Activated naive CD8-positive, alpha-beta T cell (primary cell): ENCODE data around the gene RAB17.

Experiments used
- H3K27ac Mint-ChIP-seq: one replicate; pipeline ENCODE4 v1.8.0; 2021; ENCODE audit warnings: mixed read lengths
- H3K27me3 Mint-ChIP-seq: one replicate; pipeline ENCODE4 v1.8.0; 2021; ENCODE audit warnings: mixed read lengths
- H3K36me3 Mint-ChIP-seq: one replicate; pipeline ENCODE4 v1.8.0; 2021; ENCODE audit warnings: mixed read lengths
- H3K4me1 Mint-ChIP-seq: one replicate; pipeline ENCODE4 v1.8.0; 2021; ENCODE audit warnings: low read depth, mixed read lengths
- H3K4me3 Mint-ChIP-seq: one replicate; pipeline ENCODE4 v1.8.0; 2021; ENCODE audit warnings: mild to moderate bottlenecking, mixed read lengths
- H3K9me3 Mint-ChIP-seq: one replicate; pipeline ENCODE4 v1.8.0; 2021; ENCODE audit warnings: low read depth, mixed read lengths

The RAB17 gene

GRCh38 chr2:237570776-237571335 is 19.7 kb downstream of the RAB17 start:
- Mint-ChIP-seq H3K36me3 (no peaks in the 10 kb centered on the region), H3K27ac (no peak overlapping the region)

GRCh38 chr2:237569896-237570295 is 20.6 kb downstream of the RAB17 start:
- Mint-ChIP-seq H3K4me3 (no peak overlapping the region), H3K36me3 (no peaks in the 10 kb centered on the region), H3K27me3 (no peaks in the 10 kb centered on the region), H3K27ac (no peak overlapping the region), H3K9me3 (no peaks in the 10 kb centered on the region), H3K4me1 (peaks cover 6% of the 10 kb centered on the region)

More at GRCh38 chr2:237570776-237571335, 19.7 kb downstream of the RAB17 start:
- peaks cover 6% of the 10 kb centered on the region for H3K4me1 Mint-ChIP-seq
- no peak overlapping the region for H3K4me3 Mint-ChIP-seq
- H3K27me3 Mint-ChIP-seq: no peaks in the 10 kb centered on the region
- H3K9me3 Mint-ChIP-seq: no peaks in the 10 kb centered on the region

- H3K36me3 Mint-ChIP-seq: no peaks in the 10 kb centered on the region
- no peaks in the 10 kb centered on the region for H3K27me3 Mint-ChIP-seq
- peaks cover 6% of the 10 kb centered on the region for H3K4me1 Mint-ChIP-seq
- no peaks in the 10 kb centered on the region for H3K9me3 Mint-ChIP-seq
- H3K4me3 Mint-ChIP-seq: no peak overlapping the region
- no peak overlapping the region for H3K27ac Mint-ChIP-seq
These were observed 21.5 kb downstream of the RAB17 start for GRCh38 chr2:237569041-237569440.

DNA sequence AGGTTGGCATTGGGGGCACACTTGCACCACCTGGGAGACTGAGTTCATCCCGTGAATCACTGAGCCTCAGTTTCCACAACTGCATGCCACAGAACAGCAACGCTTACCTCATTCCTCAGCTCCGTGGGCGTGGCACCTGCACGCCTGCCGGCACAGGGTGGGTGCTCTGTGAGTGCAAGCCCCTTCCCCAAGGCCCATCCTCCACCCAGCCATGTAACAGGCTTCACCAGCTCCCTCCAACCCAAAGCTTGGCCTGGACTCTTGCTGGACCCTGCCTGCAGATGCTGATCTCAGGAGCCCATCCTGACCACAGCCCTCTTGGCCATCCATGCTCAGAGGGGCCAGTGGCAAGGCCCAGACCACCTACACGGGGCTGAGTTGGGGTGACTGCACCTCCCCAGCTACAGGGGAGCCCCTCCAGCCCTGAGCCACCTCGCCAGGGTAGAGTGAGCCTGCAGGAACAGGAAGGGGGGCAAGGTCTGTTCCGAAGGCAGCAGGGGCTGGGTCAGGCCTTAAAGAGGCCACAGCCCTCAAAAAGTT is 22.3 kb downstream of the RAB17 start:
- H3K27ac Mint-ChIP-seq: no peak overlapping the region
- H3K27me3 Mint-ChIP-seq: no peaks in the 10 kb centered on the region
- H3K9me3 Mint-ChIP-seq: no peaks in the 10 kb centered on the region
- no peak overlapping the region for H3K4me3 Mint-ChIP-seq
- peaks cover 6% of the 10 kb centered on the region for H3K4me1 Mint-ChIP-seq
- H3K36me3 Mint-ChIP-seq: no peaks in the 10 kb centered on the region

DNA sequence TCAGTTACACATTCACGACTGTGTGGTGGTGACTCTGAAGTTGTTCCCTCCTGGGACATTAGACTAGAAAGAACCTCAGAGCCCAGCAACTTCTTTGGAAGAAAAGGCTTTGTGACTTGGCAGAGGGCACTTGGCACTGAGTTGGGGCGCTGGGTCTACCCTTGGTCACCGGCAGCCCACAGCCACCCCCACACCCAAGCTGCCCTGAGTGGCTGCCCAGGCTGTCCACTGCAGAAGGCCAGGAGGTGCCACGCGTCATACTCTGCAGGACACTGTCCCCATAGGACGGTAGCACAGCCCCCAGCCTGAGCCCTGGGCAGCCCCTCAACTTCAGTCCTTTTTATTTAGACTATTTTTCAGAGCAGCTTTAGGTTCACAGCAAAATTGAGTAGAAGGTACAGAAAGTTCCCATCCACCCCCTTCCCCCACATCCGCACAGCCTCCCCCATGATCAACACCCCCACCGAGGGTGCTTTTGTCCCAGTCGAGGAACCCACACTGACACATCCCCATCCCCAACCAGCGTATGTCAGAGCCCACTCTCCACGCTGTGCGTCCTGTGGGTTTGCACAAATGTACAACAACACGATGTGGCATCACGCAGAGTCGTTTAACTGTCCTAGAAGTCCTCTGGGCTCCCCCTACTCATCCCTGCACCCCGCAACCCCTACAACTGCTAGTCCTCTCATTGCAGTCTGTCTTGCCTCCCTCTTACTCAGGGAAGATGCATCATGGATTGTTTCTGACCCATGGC is 23.1 kb downstream of the RAB17 start:
- Mint-ChIP-seq H3K9me3 (no peaks in the 10 kb centered on the region), H3K4me1 (peaks cover 6% of the 10 kb centered on the region), H3K27me3 (no peaks in the 10 kb centered on the region), H3K36me3 (no peaks in the 10 kb centered on the region), H3K4me3 (no peak overlapping the region), H3K27ac (no peak overlapping the region)

GRCh38 chr2:237566401-237567235 is 23.9 kb downstream of the RAB17 start, which contains the start of gene PRLH:
Gene PRLH, plus strand, starts transcription at chr2:237566574. Its CDS starts 0 bp downstream, at chr2:237566574.
- no peaks in the 10 kb centered on the region for H3K4me1 Mint-ChIP-seq
- no peak within 1 kb of the TSS for H3K4me3 Mint-ChIP-seq
- no peaks in the 10 kb centered on the region for H3K27me3 Mint-ChIP-seq
- no peaks in the 10 kb centered on the region for H3K36me3 Mint-ChIP-seq
- H3K27ac Mint-ChIP-seq: no peak within 1 kb of the TSS
- no peaks in the 10 kb centered on the region for H3K9me3 Mint-ChIP-seq

DNA sequence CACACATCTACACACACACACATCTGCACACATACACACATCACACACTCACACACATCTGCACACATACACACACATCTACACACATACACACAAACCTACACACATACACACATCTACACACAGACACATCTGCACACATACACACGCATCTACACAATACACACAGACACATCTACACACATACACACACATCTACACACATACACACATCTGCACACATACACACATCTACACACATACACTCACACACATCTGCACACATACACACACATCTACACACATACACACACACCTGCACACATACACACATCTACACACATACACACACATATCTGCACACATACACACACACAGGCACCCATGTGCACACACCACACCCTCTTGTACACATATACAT is 24.6 kb downstream of the RAB17 start:
- Mint-ChIP-seq H3K4me1 (no peaks in the 10 kb centered on the region), H3K9me3 (no peaks in the 10 kb centered on the region), H3K27me3 (no peaks in the 10 kb centered on the region), H3K27ac (no peak overlapping the region), H3K4me3 (no peak overlapping the region), H3K36me3 (no peaks in the 10 kb centered on the region)

DNA sequence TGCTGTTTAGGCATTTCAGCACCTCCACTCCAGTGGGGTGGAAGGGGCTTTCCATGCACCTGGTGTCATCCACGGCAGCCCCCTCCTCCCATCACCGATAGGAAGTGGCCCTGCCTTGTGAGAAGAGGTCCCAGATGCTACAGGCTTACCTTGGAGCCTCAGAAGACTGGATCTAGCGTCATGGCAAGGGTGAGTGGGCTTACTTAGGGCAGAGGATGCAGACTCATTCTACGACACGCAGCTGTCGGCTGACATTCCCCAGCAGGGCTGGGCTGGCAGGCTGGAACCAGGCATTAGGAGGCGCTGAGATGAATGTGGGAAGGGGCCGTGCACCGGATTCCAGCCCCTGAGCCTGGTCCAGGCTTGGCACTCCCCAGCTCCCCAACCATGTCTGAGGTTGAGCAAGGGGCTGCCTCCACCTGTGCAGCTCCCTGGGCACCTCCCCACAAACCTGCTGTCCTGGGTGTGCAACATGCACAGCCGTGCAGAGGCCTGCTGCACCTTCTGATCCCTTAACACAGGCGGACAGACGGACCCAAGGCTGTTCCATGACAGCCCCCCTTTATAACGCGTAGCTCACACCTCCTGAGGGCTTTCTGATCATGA is 25.9 kb downstream of the RAB17 start:
- no peaks in the 10 kb centered on the region for H3K36me3 Mint-ChIP-seq
- no peak overlapping the region for H3K4me3 Mint-ChIP-seq
- H3K27ac Mint-ChIP-seq: no peak overlapping the region
- no peaks in the 10 kb centered on the region for H3K4me1 Mint-ChIP-seq
- no peaks in the 10 kb centered on the region for H3K27me3 Mint-ChIP-seq
- no peaks in the 10 kb centered on the region for H3K9me3 Mint-ChIP-seq

- Mint-ChIP-seq H3K27ac (no peak overlapping the region), H3K27me3 (peaks cover 4% of the 10 kb centered on the region), H3K36me3 (no peaks in the 10 kb centered on the region), H3K9me3 (no peaks in the 10 kb centered on the region), H3K4me1 (no peaks in the 10 kb centered on the region), H3K4me3 (no peak overlapping the region)
These were observed 26.7 kb downstream of the RAB17 start for GRCh38 chr2:237563816-237564215.

DNA sequence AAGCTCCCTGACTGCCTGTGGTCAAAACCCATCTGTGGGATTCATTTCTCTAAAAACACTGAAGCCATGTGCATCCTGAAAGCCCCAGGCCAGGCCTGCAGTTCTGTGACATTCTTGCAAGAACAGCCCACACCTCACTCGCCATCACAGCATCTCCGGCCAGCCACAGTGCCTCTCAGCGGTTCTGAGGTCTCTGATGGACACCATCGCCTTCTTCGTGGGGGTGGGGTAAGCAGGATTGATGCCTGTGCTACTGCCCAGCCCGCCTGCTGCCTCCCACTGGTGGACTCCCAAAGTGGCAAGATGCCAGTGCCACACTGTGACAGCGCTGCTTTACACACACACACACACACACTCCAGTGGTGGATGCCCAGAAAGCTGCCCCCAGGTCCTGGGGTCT is 29.3 kb downstream of the RAB17 start:
- Mint-ChIP-seq H3K36me3 (no peaks in the 10 kb centered on the region), H3K27me3 (peaks cover 4% of the 10 kb centered on the region)

DNA sequence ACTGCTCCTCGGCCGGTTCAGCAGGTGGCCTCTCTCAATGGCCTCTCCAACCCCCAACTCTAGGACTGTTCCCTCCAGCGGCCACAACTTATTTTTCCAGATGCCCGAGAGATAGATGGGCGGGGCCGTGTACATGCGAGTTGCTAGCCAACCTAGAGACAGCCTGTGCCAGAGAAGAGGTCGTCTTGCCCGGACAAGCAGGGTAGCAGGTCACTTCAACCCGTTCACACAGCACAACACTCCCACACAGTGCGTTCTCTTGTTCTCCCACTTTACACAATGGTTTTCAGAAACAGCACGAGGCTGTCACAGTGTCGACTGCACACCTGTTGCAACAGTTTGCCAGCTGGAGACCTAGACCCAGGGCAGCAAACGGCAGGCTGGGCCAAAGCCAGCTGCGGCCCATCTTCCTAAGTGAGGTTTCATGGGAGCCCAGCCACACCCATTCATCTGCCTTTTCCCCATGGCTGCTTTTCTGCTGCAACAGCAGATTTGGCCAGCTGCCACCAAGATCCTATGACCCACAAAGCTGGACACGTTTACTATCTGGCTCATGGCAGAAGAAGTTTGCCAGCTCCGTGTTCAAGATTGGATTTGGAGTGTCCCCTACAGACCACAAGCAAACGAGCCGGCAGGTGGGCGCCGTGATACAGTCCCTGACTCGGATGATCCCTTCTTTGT is 31.4 kb downstream of the RAB17 start:
- H3K36me3 Mint-ChIP-seq: peaks cover 3% of the 10 kb centered on the region
- H3K27ac Mint-ChIP-seq: no peak overlapping the region
- H3K27me3 Mint-ChIP-seq: peaks cover 5% of the 10 kb centered on the region

More for the DNA sequence above, 29.3 kb downstream of the RAB17 start:
- Mint-ChIP-seq H3K9me3 (peaks cover 1% of the 10 kb centered on the region), H3K4me3 (no peak overlapping the region), H3K27ac (no peak overlapping the region), H3K4me1 (peaks cover 7% of the 10 kb centered on the region)

GRCh38 chr2:237557633-237558015 is 32.9 kb downstream of the RAB17 start:
- Mint-ChIP-seq H3K4me1 (peaks cover 7% of the 10 kb centered on the region), H3K36me3 (peaks cover 3% of the 10 kb centered on the region), H3K9me3 (peaks cover 5% of the 10 kb centered on the region), H3K4me3 (no peak overlapping the region), H3K27me3 (peaks cover 5% of the 10 kb centered on the region), H3K27ac (no peak overlapping the region)

More for the DNA sequence above, 31.4 kb downstream of the RAB17 start:
- H3K9me3 Mint-ChIP-seq: peaks cover 5% of the 10 kb centered on the region
- H3K4me1 Mint-ChIP-seq: peaks cover 7% of the 10 kb centered on the region
- no peak overlapping the region for H3K4me3 Mint-ChIP-seq

DNA sequence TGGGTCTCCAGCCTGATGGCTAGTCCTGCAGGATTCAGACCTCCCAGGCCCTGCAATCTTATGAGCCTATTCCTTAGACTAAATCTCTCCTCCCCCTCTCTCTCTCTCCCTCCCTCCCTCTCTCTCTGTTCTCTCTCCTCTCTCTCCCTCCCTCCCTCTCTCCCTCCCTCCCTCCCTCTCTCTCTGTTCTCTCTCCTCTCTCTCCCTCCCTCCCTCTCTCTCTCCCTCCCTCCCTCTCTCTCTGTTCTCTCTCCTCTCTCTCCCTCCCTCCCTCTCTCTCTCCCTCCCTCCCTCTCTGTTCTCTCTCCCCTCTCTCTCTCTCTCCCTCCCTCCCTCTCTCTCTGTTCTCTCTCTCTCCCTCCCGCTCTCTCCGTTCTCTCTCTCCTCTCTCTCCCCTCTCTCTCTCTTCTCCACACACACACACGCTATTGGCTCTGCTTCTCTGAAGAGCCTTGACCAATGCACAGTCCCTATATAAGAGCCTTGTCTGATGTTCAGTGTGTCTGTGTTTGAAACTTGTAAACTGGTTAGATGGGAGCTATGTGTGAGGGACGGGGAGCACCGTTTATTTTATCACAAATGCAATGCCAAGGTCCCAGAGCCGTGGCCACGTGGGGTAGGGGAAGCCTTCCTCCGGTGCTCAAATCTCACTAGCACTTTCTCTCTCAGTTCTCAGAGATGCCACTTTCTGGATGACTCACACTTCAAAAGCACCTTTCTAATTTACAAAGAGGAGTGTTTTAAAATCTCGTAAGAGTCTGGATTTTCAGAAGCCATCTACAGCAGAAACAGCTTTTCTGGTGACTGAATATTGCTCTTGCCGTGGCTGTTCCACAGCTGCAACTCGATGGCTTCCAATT is 33.5 kb downstream of the RAB17 start:
- H3K36me3 Mint-ChIP-seq: peaks cover 3% of the 10 kb centered on the region
- peaks cover 7% of the 10 kb centered on the region for H3K4me1 Mint-ChIP-seq
- peaks cover 5% of the 10 kb centered on the region for H3K27me3 Mint-ChIP-seq

More for the DNA sequence above, 33.5 kb downstream of the RAB17 start:
- H3K4me3 Mint-ChIP-seq: no peak overlapping the region
- H3K9me3 Mint-ChIP-seq: peaks cover 5% of the 10 kb centered on the region
- H3K27ac Mint-ChIP-seq: no peak overlapping the region
